Uterus (tissue), 2 donors: ENCODE data around the gene TGFB1.

Experiments used
- CTCF ChIP-seq, 4 experiments: fragments of 200-600 bp in 2 of 4; fragments of 450-650 bp in 2 of 4; sonication (generic) in 2 of 4; IDR thresholded peaks; one replicate each; pipeline ENCODE4 v1.5.1; 2016 to 2019; ENCODE audit warnings: antibody characterized with exemption in 4 of 4, mild to moderate bottlenecking in 2 of 4, moderate library complexity in 1 of 4
- POLR2A ChIP-seq, 2 donors: fragments of 450-650 bp; IDR thresholded peaks; one replicate each; pipeline ENCODE4 v1.6.1; 2016; ENCODE audit warnings: antibody characterized with exemption in 2 of 2, mild to moderate bottlenecking in 1 of 2, moderate library complexity in 1 of 2

GRCh38 chr19:41323023-41323422 lies 30.7 kb downstream of the TGFB1 start:
- TF ChIP-seq POLR2A (IDR thresholded peaks at IDR 0.05): no peak
- TF ChIP-seq CTCF (IDR thresholded peaks at IDR 0.05): no peak
